ENCODE measurements around the gene OGDH. TPM values are rescaled to one million over a fixed set of nuclear protein-coding genes. Genes with fewer than 3 reads are reported as not detected.

Gene OGDH
- total and polyA plus RNA-seq, 2 experiments from 2014 or later = 13.5 to 76.9 TPM

- Histone ChIP-seq H3K27me3 (ENCODE audit: insufficient read depth) (no peaks in the 10 kb centered on the region), H4K20me1 (replicated peaks; ENCODE audit: insufficient read depth) (peaks cover 3% of the 10 kb centered on the region), H3F3A (replicated peaks; ENCODE audit: low read depth) (no peaks in the 10 kb centered on the region), H3K36me3 (ENCODE audit: insufficient read depth) (no peaks in the 10 kb centered on the region), H3K79me2 (replicated peaks; ENCODE audit: insufficient read depth) (peaks cover 22% of the 10 kb centered on the region), H3K4me3 (no peak overlapping the region), H3K9me2 (ENCODE audit: insufficient read depth) (no peaks in the 10 kb centered on the region), H3K4me1 (ENCODE audit: insufficient read depth) (peaks cover 24% of the 10 kb centered on the region), H2AFZ (no peak overlapping the region), H3K27ac (ENCODE audit: low read depth) (no peak overlapping the region; the same call in 1 of the 2 replicates), H3K4me2 (no peak overlapping the region)
- ATAC-seq (peak; percentile 5; the same call in 2 of the 3 replicates), DNase-seq (ENCODE audit: low spot score) (no peak)
- Mint-ChIP-seq H3K9me3 (no peaks in the 10 kb centered on the region), H3K27me3 (ENCODE audit: insufficient read depth, low read depth, poor library complexity) (peaks cover 8% of the 10 kb centered on the region), H3K4me3 (no peak overlapping the region), H3K36me3 (ENCODE audit: low read depth) (peaks cover 6% of the 10 kb centered on the region; the same call in 2 of the 3 replicates), H3K4me1 (peaks cover 59% of the 10 kb centered on the region), H3K27ac (peak overlapping the region; percentile 50; the same call in 1 of the 2 replicates)
- TF ChIP-seq EZH2 (IDR thresholded peaks at IDR 0.05; ENCODE audit: low read depth, unreplicated experiment) (no peak), ZNF114 (CRISPR knock-in tag; IDR thresholded peaks at IDR 0.05) (no peak), ZNF462 (CRISPR knock-in tag; IDR thresholded peaks at IDR 0.05) (no peak), NANOG (IDR thresholded peaks at IDR 0.05; ENCODE audit: borderline replicate concordance) (no peak), EZH2phosphoT487 (IDR thresholded peaks at IDR 0.05; ENCODE audit: unreplicated experiment) (no peak), CTCF (conservative IDR thresholded peaks at IDR 0.05; ENCODE audit: low read depth in 2 of 2) (no peak), ZNF331 (CRISPR knock-in tag; IDR thresholded peaks at IDR 0.05; ENCODE audit: low read depth) (no peak), POLR2AphosphoS5 (IDR thresholded peaks at IDR 0.05; ENCODE audit: low read depth) (no peak), CREB1 (CRISPR knock-in tag; IDR thresholded peaks at IDR 0.05; ENCODE audit: low read depth) (no peak), ETS1 (IDR thresholded peaks at IDR 0.05) (no peak), JUNB (IDR thresholded peaks at IDR 0.05; ENCODE audit: unreplicated experiment) (no peak)
These were observed 29.7 kb downstream of the OGDH start for GRCh38 chr7:44636041-44636584.

Data from GM23338 (cell line).